Neural progenitor cell (in vitro differentiated cells): ENCODE measurements around the gene BBS7. TPM values are rescaled to one million over a fixed set of nuclear protein-coding genes. Genes with fewer than 3 reads are reported as not detected.

Experiments
- DNase-seq: peaks from one replicate; pipeline ENCODE4 v3.0.0-alpha.2; 2016; ENCODE audit warnings: low spot score
- H2AFZ ChIP-seq: fragments of 200-600 bp; sonication (generic); replicated peaks from 2 replicates; pipeline ENCODE4 v1.6.1; 2016; ENCODE audit warnings: antibody characterized with exemption
- H3F3A ChIP-seq: fragments of 200-600 bp; sonication (generic); 2 replicates; pipeline ENCODE4 v1.6.1; 2016; ENCODE audit warnings: antibody characterized with exemption, low read depth
- H3K27ac ChIP-seq: fragments of 200-600 bp; sonication (generic); 2 replicates; pipeline ENCODE4 v1.5.1; 2016; ENCODE audit warnings: mild to moderate bottlenecking
- H3K27me3 ChIP-seq: fragments of 200-600 bp; sonication (generic); 2 replicates; pipeline ENCODE4 v1.6.1; 2016; ENCODE audit warnings: mild to moderate bottlenecking, moderate library complexity
- H3K36me3 ChIP-seq: fragments of 200-600 bp; sonication (generic); 2 replicates; pipeline ENCODE4 v1.5.1; 2016
- H3K4me1 ChIP-seq: fragments of 200-600 bp; sonication (generic); 2 replicates; pipeline ENCODE4 v1.6.1; 2016; ENCODE audit warnings: mixed run types
- H3K4me2 ChIP-seq: fragments of 200-600 bp; sonication (generic); 2 replicates; pipeline ENCODE4 v1.6.1; 2016
- H3K4me3 ChIP-seq: fragments of 200-600 bp; sonication (generic); 2 replicates; pipeline ENCODE4 v1.5.1; 2016
- H3K79me2 ChIP-seq: fragments of 200-600 bp; sonication (generic); 2 replicates; pipeline ENCODE4 v1.6.1; 2016; ENCODE audit warnings: low read depth
- H3K9ac ChIP-seq: fragments of 200-600 bp; sonication (generic); 2 replicates; pipeline ENCODE4 v1.6.1; 2016
- H3K9me3 ChIP-seq: fragments of 200-600 bp; sonication (generic); 2 replicates; pipeline ENCODE4 v1.5.1; 2016; ENCODE audit warnings: low read depth
- H4K20me1 ChIP-seq: fragments of 200-600 bp; sonication (generic); 2 replicates; pipeline ENCODE4 v1.6.1; 2016; ENCODE audit warnings: low read depth
- H3K27ac Mint-ChIP-seq: 3 replicates; pipeline ENCODE4 v1.8.0; 2021; ENCODE audit warnings: mixed read lengths
- H3K27me3 Mint-ChIP-seq: 2 replicates; pipeline ENCODE4 v1.8.0; 2022; ENCODE audit warnings: low read depth, mild to moderate bottlenecking, inconsistent platforms, moderate library complexity, mixed read lengths; ENCODE audit not compliant: insufficient read depth
- H3K36me3 Mint-ChIP-seq: 3 replicates; pipeline ENCODE4 v1.8.0; 2021; ENCODE audit warnings: mixed read lengths
- H3K4me1 Mint-ChIP-seq: 3 replicates; pipeline ENCODE4 v1.8.0; 2021; ENCODE audit warnings: mixed read lengths
- H3K4me3 Mint-ChIP-seq: 3 replicates; pipeline ENCODE4 v1.8.0; 2021; ENCODE audit warnings: mild to moderate bottlenecking, moderate library complexity, mixed read lengths
- H3K9me3 Mint-ChIP-seq: 3 replicates; pipeline ENCODE4 v1.8.0; 2020; ENCODE audit warnings: mixed read lengths
- EZH2 ChIP-seq: fragments of 200-600 bp; sonication (generic); IDR thresholded peaks from 2 replicates; pipeline ENCODE4 v1.6.1; 2017; ENCODE audit warnings: antibody characterized with exemption, mild to moderate bottlenecking, moderate library complexity
- EZH2phosphoT487 ChIP-seq: fragments of 200-600 bp; sonication (generic); IDR thresholded peaks from 2 replicates; pipeline ENCODE4 v1.6.1; 2017; ENCODE audit warnings: antibody characterized with exemption
- total RNA-seq: library from RNA; depleted of rRNA; stranded (reverse); fragments of >200 nt; gene quantifications from 2 replicates; pipeline ENCODE4 v1.2.3, GENCODE V29; 2015; ENCODE audit warnings: low replicate concordance
- TF ChIP-seq, protein P1 (sequence below): fragments of 200-600 bp; sonication (generic); IDR thresholded peaks from 2 replicates; pipeline ENCODE4 v1.5.1; 2017; ENCODE audit warnings: antibody characterized with exemption, mild to moderate bottlenecking

Gene BBS7
- total RNA-seq, 1 donor from 2014 or later, result 39.7 TPM

DNA sequence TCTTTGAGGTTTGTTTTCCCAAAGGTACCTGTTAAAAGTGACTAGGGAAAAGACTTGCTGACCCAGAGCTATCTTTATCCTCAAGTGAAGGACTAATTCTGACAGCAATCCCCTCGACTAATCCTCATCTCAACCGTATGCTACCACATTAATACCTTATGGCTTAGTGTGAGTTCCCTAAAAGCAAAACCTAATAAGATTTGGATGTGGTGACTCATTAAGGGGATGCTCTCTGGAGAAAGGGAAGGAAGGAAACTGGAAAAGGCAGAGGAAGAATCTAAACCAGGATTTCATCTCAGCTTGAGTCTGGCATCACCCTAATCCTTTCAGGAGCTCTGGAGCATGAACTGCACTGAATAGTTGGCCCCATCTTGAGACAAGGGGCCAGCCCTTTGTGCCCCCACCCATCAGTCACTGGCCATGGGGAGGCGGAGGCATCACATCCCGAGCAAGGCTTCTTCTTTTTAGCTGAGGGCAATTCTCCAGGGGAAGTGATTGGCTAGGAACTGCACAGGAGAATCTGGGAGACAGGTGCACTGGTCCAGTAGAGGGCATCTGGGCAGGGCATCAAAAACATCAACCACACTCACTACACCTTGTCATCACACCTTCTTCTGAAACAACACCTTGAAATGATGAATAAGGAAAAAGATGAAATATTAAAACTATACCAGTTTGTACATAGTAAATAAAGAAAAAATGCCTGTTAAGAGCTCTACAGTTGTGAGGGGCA lies 6.9 kb upstream of the BBS7 start:
- Histone ChIP-seq H3K4me1 (peaks cover 4% of the 10 kb centered on the region), H3K27me3 (peaks cover 95% of the 10 kb centered on the region), H3K9ac (no peak overlapping the region), H3K79me2 (no peaks in the 10 kb centered on the region), H3F3A (peaks cover 8% of the 10 kb centered on the region), H3K4me3 (no peak overlapping the region), H3K4me2 (no peak overlapping the region), H4K20me1 (peaks cover 16% of the 10 kb centered on the region), H2AFZ (no peak overlapping the region), H3K27ac (no peak overlapping the region), H3K9me3 (no peaks in the 10 kb centered on the region), H3K36me3 (no peaks in the 10 kb centered on the region)
- H3K27me3 Mint-ChIP-seq, result no peaks in the 10 kb centered on the region
- H3K4me1 Mint-ChIP-seq, result peaks cover 15% of the 10 kb centered on the region
- peak; percentile 84 for DNase-seq
- TF ChIP-seq EZH2phosphoT487 (peak; percentile 99), EZH2 (no peak)
- TF ChIP-seq, protein P1, sequence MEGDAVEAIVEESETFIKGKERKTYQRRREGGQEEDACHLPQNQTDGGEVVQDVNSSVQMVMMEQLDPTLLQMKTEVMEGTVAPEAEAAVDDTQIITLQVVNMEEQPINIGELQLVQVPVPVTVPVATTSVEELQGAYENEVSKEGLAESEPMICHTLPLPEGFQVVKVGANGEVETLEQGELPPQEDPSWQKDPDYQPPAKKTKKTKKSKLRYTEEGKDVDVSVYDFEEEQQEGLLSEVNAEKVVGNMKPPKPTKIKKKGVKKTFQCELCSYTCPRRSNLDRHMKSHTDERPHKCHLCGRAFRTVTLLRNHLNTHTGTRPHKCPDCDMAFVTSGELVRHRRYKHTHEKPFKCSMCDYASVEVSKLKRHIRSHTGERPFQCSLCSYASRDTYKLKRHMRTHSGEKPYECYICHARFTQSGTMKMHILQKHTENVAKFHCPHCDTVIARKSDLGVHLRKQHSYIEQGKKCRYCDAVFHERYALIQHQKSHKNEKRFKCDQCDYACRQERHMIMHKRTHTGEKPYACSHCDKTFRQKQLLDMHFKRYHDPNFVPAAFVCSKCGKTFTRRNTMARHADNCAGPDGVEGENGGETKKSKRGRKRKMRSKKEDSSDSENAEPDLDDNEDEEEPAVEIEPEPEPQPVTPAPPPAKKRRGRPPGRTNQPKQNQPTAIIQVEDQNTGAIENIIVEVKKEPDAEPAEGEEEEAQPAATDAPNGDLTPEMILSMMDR, result peak; percentile 19
- no peak overlapping the region for H3K4me3 Mint-ChIP-seq
- no peak overlapping the region for H3K27ac Mint-ChIP-seq
- no peaks in the 10 kb centered on the region for H3K36me3 Mint-ChIP-seq
- no peaks in the 10 kb centered on the region for H3K9me3 Mint-ChIP-seq

DNA sequence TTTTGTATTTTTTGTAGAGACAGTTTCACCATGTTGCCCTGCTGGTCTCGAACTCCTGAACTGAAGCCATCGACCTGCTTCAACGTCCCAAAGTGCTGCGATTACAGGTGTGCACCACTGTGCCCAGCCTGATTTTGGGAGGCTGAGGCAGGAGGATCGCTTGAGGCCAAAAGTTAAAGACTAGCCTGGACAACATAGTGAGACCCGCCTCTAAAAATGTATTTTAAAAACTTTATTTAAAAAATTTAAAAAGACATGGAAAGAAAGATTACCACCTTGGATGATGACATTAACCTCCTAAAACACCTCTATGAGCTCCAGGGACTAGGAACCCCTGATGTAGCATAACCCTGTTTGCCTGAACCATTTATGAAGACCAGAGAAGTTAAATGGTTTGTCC lies 5.8 kb upstream of the BBS7 start:
- H3K4me3 Mint-ChIP-seq, result no peak overlapping the region
- Histone ChIP-seq H3K79me2 (no peaks in the 10 kb centered on the region), H2AFZ (no peak overlapping the region), H3K9ac (no peak overlapping the region), H3K9me3 (no peaks in the 10 kb centered on the region), H3K4me3 (no peak overlapping the region), H3K36me3 (no peaks in the 10 kb centered on the region), H3K27me3 (peaks cover 90% of the 10 kb centered on the region), H3K4me1 (peaks cover 4% of the 10 kb centered on the region), H4K20me1 (peaks cover 16% of the 10 kb centered on the region), H3F3A (peaks cover 8% of the 10 kb centered on the region), H3K27ac (no peak overlapping the region), H3K4me2 (no peak overlapping the region)
- DNase-seq, result no peak
- H3K27ac Mint-ChIP-seq, result no peak overlapping the region
- TF ChIP-seq, protein P1, result no peak
- TF ChIP-seq EZH2, result no peak
- TF ChIP-seq EZH2phosphoT487, result no peak
- H3K4me1 Mint-ChIP-seq, result peaks cover 10% of the 10 kb centered on the region
- no peaks in the 10 kb centered on the region for H3K9me3 Mint-ChIP-seq
- H3K36me3 Mint-ChIP-seq, result no peaks in the 10 kb centered on the region
- H3K27me3 Mint-ChIP-seq, result no peaks in the 10 kb centered on the region

DNA sequence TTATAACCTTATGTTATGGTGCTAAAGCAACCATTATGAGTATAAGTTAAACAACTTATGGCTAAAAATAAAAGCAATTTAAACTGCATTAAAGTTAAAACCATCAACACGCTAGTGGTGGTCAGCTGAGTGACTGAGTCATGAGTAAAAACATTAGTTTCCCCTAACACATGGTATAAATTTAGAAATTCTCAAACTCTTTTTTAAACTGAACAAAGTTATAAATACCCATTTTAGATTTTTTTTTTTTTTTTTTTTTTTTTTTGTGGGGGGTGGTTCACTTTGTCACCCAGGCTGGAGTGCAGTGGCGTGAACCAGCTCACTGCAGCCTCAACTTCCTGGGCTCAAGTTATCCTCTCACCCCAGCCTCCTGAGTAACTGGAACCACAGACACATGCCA lies 5.4 kb upstream of the BBS7 start:
- Histone ChIP-seq H3K27ac (no peak overlapping the region), H3K9ac (no peak overlapping the region), H2AFZ (no peak overlapping the region), H3K36me3 (no peaks in the 10 kb centered on the region), H3K4me2 (no peak overlapping the region), H3F3A (peaks cover 8% of the 10 kb centered on the region), H3K79me2 (no peaks in the 10 kb centered on the region), H3K4me3 (no peak overlapping the region), H4K20me1 (peaks cover 16% of the 10 kb centered on the region), H3K9me3 (no peaks in the 10 kb centered on the region), H3K4me1 (peaks cover 4% of the 10 kb centered on the region), H3K27me3 (peaks cover 86% of the 10 kb centered on the region)
- H3K27me3 Mint-ChIP-seq, result no peaks in the 10 kb centered on the region
- H3K27ac Mint-ChIP-seq, result no peak overlapping the region
- DNase-seq, result no peak
- TF ChIP-seq, protein P1, result no peak
- TF ChIP-seq EZH2 (no peak), EZH2phosphoT487 (no peak)
- H3K9me3 Mint-ChIP-seq, result no peaks in the 10 kb centered on the region
- H3K36me3 Mint-ChIP-seq, result no peaks in the 10 kb centered on the region
- peaks cover 9% of the 10 kb centered on the region for H3K4me1 Mint-ChIP-seq
- no peak overlapping the region for H3K4me3 Mint-ChIP-seq
